KMS-11 (cell line): ENCODE measurements around the gene TSR3.

Source experiments
- H2AFZ ChIP-seq: fragments of 200-600 bp; sonication (generic); 2 replicates; pipeline ENCODE4 v1.6.1; 2016; ENCODE audit warnings: antibody characterized with exemption, mixed run types, low read depth
- H3K27ac ChIP-seq: fragments of 200-600 bp; sonication (generic); 2 replicates; pipeline ENCODE4 v1.6.1; 2016; ENCODE audit warnings: mild to moderate bottlenecking, mixed run types
- H3K27me3 ChIP-seq: fragments of 200-600 bp; sonication (generic); 2 replicates; pipeline ENCODE4 v1.6.1; 2017; ENCODE audit warnings: mild to moderate bottlenecking, low read depth, mixed run types, moderate library complexity; ENCODE audit not compliant: insufficient read depth
- H3K36me3 ChIP-seq: fragments of 200-600 bp; sonication (generic); 2 replicates; pipeline ENCODE4 v1.6.1; 2017; ENCODE audit warnings: mild to moderate bottlenecking, mixed run types; ENCODE audit not compliant: insufficient read depth
- H3K4me1 ChIP-seq: fragments of 200-600 bp; sonication (generic); 2 replicates; pipeline ENCODE4 v1.6.1; 2016; ENCODE audit warnings: mild to moderate bottlenecking, low read depth, mixed run types; ENCODE audit not compliant: poor library complexity, severe bottlenecking
- H3K4me2 ChIP-seq: fragments of 200-600 bp; sonication (generic); 2 replicates; pipeline ENCODE4 v1.7.0; 2016; ENCODE audit warnings: mild to moderate bottlenecking, mixed run types
- H3K4me3 ChIP-seq: fragments of 200-600 bp; sonication (generic); IDR thresholded peaks from 2 replicates; pipeline ENCODE4 v1.6.1; 2017; ENCODE audit warnings: low read depth, low read length, mixed read lengths; ENCODE audit not compliant: insufficient read depth
- H3K79me2 ChIP-seq: fragments of 200-600 bp; sonication (generic); 2 replicates; pipeline ENCODE4 v1.6.1; 2016; ENCODE audit warnings: low read depth, mixed run types; ENCODE audit not compliant: insufficient read depth
- H3K9ac ChIP-seq: fragments of 200-600 bp; sonication (generic); 2 replicates; pipeline ENCODE4 v1.6.1; 2016; ENCODE audit warnings: mild to moderate bottlenecking, mixed run types
- H4K20me1 ChIP-seq: fragments of 200-600 bp; sonication (generic); 2 replicates; pipeline ENCODE4 v1.6.1; 2016; ENCODE audit warnings: mild to moderate bottlenecking, mixed run types; ENCODE audit not compliant: insufficient read depth
- CTCF ChIP-seq: fragments of 200-600 bp; sonication (generic); conservative IDR thresholded peaks from 2 replicates; pipeline ENCODE4 v1.6.1; 2017; ENCODE audit warnings: low read depth, mild to moderate bottlenecking, antibody characterized with exemption, low read length, moderate library complexity, mixed read lengths

The TSR3 gene

GRCh38 chr16:1348926-1349325 is 2.8 kb downstream of the TSR3 start:
- Histone ChIP-seq H2AFZ (no peak overlapping the region), H3K4me2 (no peak overlapping the region), H3K4me3 (no peak overlapping the region), H3K79me2 (peaks cover 21% of the 10 kb centered on the region; the same call in 1 of the 2 replicates), H3K9ac (no peak overlapping the region), H3K36me3 (no peaks in the 10 kb centered on the region), H3K27me3 (peaks cover 7% of the 10 kb centered on the region; the same call in 1 of the 2 replicates), H3K27ac (no peak overlapping the region), H4K20me1 (no peaks in the 10 kb centered on the region), H3K4me1 (peaks cover 17% of the 10 kb centered on the region)
- no peak for TF ChIP-seq CTCF

- Histone ChIP-seq H3K36me3 (no peaks in the 10 kb centered on the region), H4K20me1 (no peaks in the 10 kb centered on the region), H3K4me1 (peaks cover 22% of the 10 kb centered on the region), H3K4me2 (no peak overlapping the region), H3K9ac (no peak overlapping the region), H3K79me2 (peaks cover 16% of the 10 kb centered on the region; the same call in 1 of the 2 replicates), H2AFZ (no peak overlapping the region), H3K27me3 (peaks cover 7% of the 10 kb centered on the region; the same call in 1 of the 2 replicates), H3K27ac (no peak overlapping the region), H3K4me3 (no peak overlapping the region)
- no peak for TF ChIP-seq CTCF
These were observed 3.2 kb downstream of the TSR3 start for GRCh38 chr16:1348441-1348840.

GRCh38 chr16:1347962-1348361 is 3.7 kb downstream of the TSR3 start:
- TF ChIP-seq CTCF, result no peak
- Histone ChIP-seq H3K4me3 (no peak overlapping the region), H3K4me2 (no peak overlapping the region), H2AFZ (no peak overlapping the region), H3K27ac (no peak overlapping the region), H3K4me1 (peaks cover 22% of the 10 kb centered on the region), H3K27me3 (peaks cover 7% of the 10 kb centered on the region; the same call in 1 of the 2 replicates), H4K20me1 (no peaks in the 10 kb centered on the region), H3K79me2 (peaks cover 12% of the 10 kb centered on the region; the same call in 1 of the 2 replicates), H3K9ac (no peak overlapping the region), H3K36me3 (no peaks in the 10 kb centered on the region)

GRCh38 chr16:1347286-1347855 is 4.3 kb downstream of the TSR3 start:
- H3K9ac ChIP-seq, result no peak overlapping the region

More at GRCh38 chr16:1347286-1347855, 4.3 kb downstream of the TSR3 start:
- peaks cover 7% of the 10 kb centered on the region; the same call in 1 of the 2 replicates for H3K27me3 ChIP-seq
- no peaks in the 10 kb centered on the region for H3K36me3 ChIP-seq
- TF ChIP-seq CTCF, result no peak
- H3K4me3 ChIP-seq, result no peak overlapping the region
- H4K20me1 ChIP-seq, result no peaks in the 10 kb centered on the region
- no peak overlapping the region for H2AFZ ChIP-seq
- no peak overlapping the region for H3K4me2 ChIP-seq
- H3K27ac ChIP-seq, result no peak overlapping the region
- H3K4me1 ChIP-seq, result peaks cover 18% of the 10 kb centered on the region
- peaks cover 6% of the 10 kb centered on the region; the same call in 1 of the 2 replicates for H3K79me2 ChIP-seq
